ENCODE results near the gene TSPAN3. TPM values are rescaled to one million over a fixed set of nuclear protein-coding genes. Genes with fewer than 3 reads are reported as not detected.
A peak's percentile ranks its signal among the peaks of the same experiment; 100 is the strongest.

The TSPAN3 gene
- total RNA-seq, 1 donor: 194 TPM

GRCh38 chr15:77059786-77060361, 11.0 kb downstream of the TSPAN3 start:
- TF ChIP-seq CTCF (IDR thresholded peaks at IDR 0.05; ENCODE audit: insufficient read depth, low read length): no peak
- DNase-seq (ENCODE audit: low read depth): no peak
- no peak overlapping the region for H3K4me3 ChIP-seq (ENCODE audit: low read depth, low read length)

DNA sequence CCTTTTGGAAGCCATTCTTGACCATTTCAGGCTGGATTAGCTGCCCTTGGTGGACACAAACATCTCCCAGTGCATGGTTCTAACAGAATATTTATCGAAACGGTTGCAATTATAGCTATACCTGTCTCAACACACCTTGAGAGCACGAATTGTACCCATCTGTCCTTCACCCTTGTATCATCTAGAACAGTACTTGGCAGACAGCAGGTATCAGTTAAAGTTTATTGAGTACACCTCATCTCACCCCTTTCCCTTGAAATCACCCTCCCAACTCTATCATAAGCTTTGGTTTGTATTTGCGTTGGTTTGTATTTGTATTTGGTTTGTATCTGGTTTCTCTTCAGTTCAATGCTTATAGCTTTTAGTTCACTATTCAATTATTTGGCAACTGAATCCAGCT, 12.4 kb downstream of the TSPAN3 start:
- no peak for TF ChIP-seq CTCF (IDR thresholded peaks at IDR 0.05; ENCODE audit: insufficient read depth, low read length)
- DNase-seq (ENCODE audit: low read depth): no peak
- no peak overlapping the region for H3K4me3 ChIP-seq (ENCODE audit: low read depth, low read length)

GRCh38 chr15:77057685-77058084, 13.2 kb downstream of the TSPAN3 start:
- H3K4me3 ChIP-seq (ENCODE audit: low read depth, low read length): no peak overlapping the region
- TF ChIP-seq CTCF (IDR thresholded peaks at IDR 0.05; ENCODE audit: insufficient read depth, low read length): no peak
- no peak for DNase-seq (ENCODE audit: low read depth)

DNA sequence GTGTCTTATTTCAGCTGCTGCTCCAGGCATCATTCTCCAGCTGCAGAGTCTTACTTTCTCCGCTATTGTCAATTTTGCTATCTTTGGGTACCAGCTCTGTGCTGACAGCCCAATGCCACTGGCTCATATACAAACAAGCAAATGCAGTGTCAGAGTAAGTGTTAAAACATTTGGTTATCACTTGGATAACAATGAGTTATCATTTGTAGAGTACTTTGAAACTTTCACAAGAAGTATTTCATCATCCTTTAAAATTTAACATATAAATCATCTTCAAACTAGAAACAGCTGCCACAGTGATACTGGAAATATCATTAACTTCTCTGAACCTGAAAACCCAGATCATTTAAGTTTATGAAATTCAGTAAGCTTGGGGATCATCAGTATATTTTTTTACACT, 13.8 kb downstream of the TSPAN3 start:
- peak; percentile 51 for DNase-seq (ENCODE audit: low read depth)
- TF ChIP-seq CTCF (IDR thresholded peaks at IDR 0.05; ENCODE audit: insufficient read depth, low read length): no peak
- H3K4me3 ChIP-seq (ENCODE audit: low read depth, low read length): no peak overlapping the region

GRCh38 chr15:77053709-77054108, 17.2 kb downstream of the TSPAN3 start:
- TF ChIP-seq CTCF (IDR thresholded peaks at IDR 0.05; ENCODE audit: insufficient read depth, low read length): no peak
- no peak overlapping the region for H3K4me3 ChIP-seq (ENCODE audit: low read depth, low read length)
- no peak for DNase-seq (ENCODE audit: low read depth)

DNA sequence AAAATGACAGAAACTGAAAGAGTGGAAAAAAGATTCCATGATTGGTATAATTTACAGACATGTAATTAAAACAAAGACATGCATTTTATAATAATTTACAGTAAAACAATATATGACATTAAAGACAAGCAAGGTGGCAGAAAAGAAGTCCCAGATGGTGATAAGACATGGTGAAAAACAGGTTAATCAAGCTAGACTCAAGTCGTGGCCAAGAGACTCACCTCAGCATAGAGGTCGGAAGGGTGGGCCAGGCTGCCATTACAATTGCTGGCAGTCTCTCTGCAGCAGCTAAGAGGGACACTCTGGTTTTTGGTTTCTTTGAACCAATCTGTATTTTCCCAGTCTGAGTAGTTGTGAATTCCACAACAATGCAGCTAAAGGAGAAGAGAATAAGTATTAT, 18.4 kb downstream of the TSPAN3 start:
- no peak overlapping the region for H3K4me3 ChIP-seq (ENCODE audit: low read depth, low read length)
- no peak for TF ChIP-seq CTCF (IDR thresholded peaks at IDR 0.05; ENCODE audit: insufficient read depth, low read length)
- no peak for DNase-seq (ENCODE audit: low read depth)

Data from fibroblast of the aortic adventitia (primary cell).